Right lobe of liver (tissue), 6 donors: ENCODE measurements around the gene CLNK. TPM values are rescaled to one million over a fixed set of nuclear protein-coding genes. Genes with fewer than 3 reads are reported as not detected.

Experiments used
- ATAC-seq, 4 donors: fragments of 200-7000 bp; cut with Tn5 transposase; one replicate each; pipeline ENCODE4 v1.9.1; 2020; ENCODE audit warnings: mild to moderate bottlenecking in 4 of 4, moderate library complexity in 4 of 4
- DNase-seq, 3 donors: peaks; one replicate each; pipeline ENCODE4 v3.0.0-alpha.2; 2020
- H3K27ac ChIP-seq, 3 donors: fragments of 200-600 bp; one replicate each; pipeline ENCODE4 v1.8.0; 2022
- H3K27me3 ChIP-seq, 2 donors: fragments of 200-600 bp; one replicate each; pipeline ENCODE4 v1.8.0; 2022
- H3K36me3 ChIP-seq, 4 donors: fragments of 200-600 bp; sonication (generic) in 1 of 4; one replicate each; pipeline versions ENCODE4 v1.5.1 to v1.8.0; 2017 to 2022; ENCODE audit warnings: control low read depth in 1 of 4
- H3K4me1 ChIP-seq, 4 donors: fragments of 200-600 bp; sonication (generic) in 1 of 4; one replicate each; pipeline versions ENCODE4 v1.5.1 to v1.8.0; 2017 to 2022; ENCODE audit warnings: control low read depth in 1 of 4
- H3K4me3 ChIP-seq, 3 donors: fragments of 200-600 bp; one replicate each; pipeline ENCODE4 v1.8.0; 2022
- H3K9me3 ChIP-seq, 4 donors: fragments of 200-600 bp; sonication (generic) in 1 of 4; one replicate each; pipeline versions ENCODE4 v1.5.1 to v1.8.0; 2017 to 2022; ENCODE audit warnings: control low read depth in 1 of 4
- CTCF ChIP-seq, 4 donors: fragments of 200-600 bp in 3 of 4; fragments of 450-650 bp in 1 of 4; IDR thresholded peaks; one replicate each; pipeline versions ENCODE4 v1.5.1 to v1.8.0; 2016 to 2022; ENCODE audit warnings: antibody characterized with exemption in 4 of 4, mild to moderate bottlenecking in 2 of 4
- POLR2A ChIP-seq: fragments of 450-650 bp; IDR thresholded peaks from one replicate; pipeline ENCODE4 v1.6.1; 2017; ENCODE audit warnings: antibody characterized with exemption, mild to moderate bottlenecking
- WGBS: methylation state at CpG from one replicate; pipeline ENCODE4 v1.1.6; 2018; ENCODE audit warnings: low coverage, low lambda C conversion rate; ENCODE audit not compliant: insufficient coverage; ENCODE audit errors: missing lambda C conversion rate; 5-methylcytosine and 5-hydroxymethylcytosine counted together
- intact Hi-C, 2 donors: fragments of 100-400 bp; cut with DNase I; formaldehyde crosslinking; loops; one replicate each; pipeline versions ENCODE4 v1.11.2 to v1.14.1; 2022
- total RNA-seq, 6 experiments: library from RNA; depleted of rRNA in 2 of 6; stranded (reverse); fragments of >200 nt in 2 of 6; fragmentation: NEBNext Ultra II Directional in 3 of 6; extraction: Animal tissue kit (Norgen Biotek cat#: 25700) in 3 of 6; gene quantifications; one replicate each; pipeline versions ENCODE4 v1.1.0 to v1.2.4, GENCODE V29; 2016 to 2023
- donor health status: DM: no; HTN: yes; CAD: no.
- donor health status: DM: no; HTN: no; CAD: no.
- donor health status: DM: no; HTN: no; CAD: no.
- donor health status: DM: no; HTN: yes; CAD: no.
- donor health status: DM: no; HTN: yes; CAD: no.

Gene CLNK
- total RNA-seq, 6 experiments from 2014 or later, result not detected

DNA sequence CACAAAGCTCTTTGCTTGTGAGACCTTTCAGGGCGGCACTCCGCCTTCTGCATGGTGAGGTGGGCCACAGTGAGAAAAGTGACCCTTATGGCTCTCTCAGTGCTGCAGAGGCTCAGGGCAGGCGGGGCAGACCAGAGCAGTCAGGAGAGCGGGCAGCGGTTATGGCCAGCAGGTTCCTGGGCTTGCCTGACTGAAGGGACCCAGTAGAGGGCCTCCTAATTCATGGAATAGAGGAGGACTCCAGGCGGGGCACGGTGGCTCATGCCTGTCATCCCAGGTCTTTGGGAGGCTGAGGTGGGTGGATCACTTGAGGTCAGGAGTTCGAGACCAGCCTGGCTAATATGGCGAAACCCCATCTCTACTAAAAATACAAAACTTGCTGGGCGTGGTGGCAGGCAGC is 91.4 kb downstream of the CLNK start:
- WGBS, result 72% methylated on average over 5 of the region's 10 CpGs

GRCh38 chr4:10590896-10591295 is 93.7 kb downstream of the CLNK start:
- Histone ChIP-seq H3K4me1 (no peaks in the 10 kb centered on the region), H3K36me3 (no peaks in the 10 kb centered on the region), H3K4me3 (no peak overlapping the region), H3K27me3 (no peaks in the 10 kb centered on the region), H3K9me3 (no peaks in the 10 kb centered on the region), H3K27ac (no peak overlapping the region)
- TF ChIP-seq POLR2A (no peak), CTCF (IDR thresholded peaks at IDR 0.05) (no peak)
- ATAC-seq, result no peak
- intact Hi-C loops, result no loop called here
- WGBS, result 57% methylated on average over 6 of the region's 6 CpGs
- no peak for DNase-seq

More for the DNA sequence above, 91.4 kb downstream of the CLNK start:
- H3K36me3 ChIP-seq, result no peaks in the 10 kb centered on the region
- H3K27ac ChIP-seq, result no peak overlapping the region
- no peaks in the 10 kb centered on the region for H3K9me3 ChIP-seq
- ATAC-seq (no peak), DNase-seq (no peak)
- intact Hi-C loops, result no loop called here
- H3K4me3 ChIP-seq, result no peak overlapping the region
- TF ChIP-seq POLR2A, result no peak
- no peak for TF ChIP-seq CTCF (IDR thresholded peaks at IDR 0.05)
- H3K27me3 ChIP-seq, result no peaks in the 10 kb centered on the region
- H3K4me1 ChIP-seq, result no peaks in the 10 kb centered on the region

- Histone ChIP-seq H3K36me3 (no peaks in the 10 kb centered on the region), H3K27ac (no peak overlapping the region), H3K4me1 (no peaks in the 10 kb centered on the region), H3K9me3 (no peaks in the 10 kb centered on the region), H3K4me3 (no peak overlapping the region), H3K27me3 (no peaks in the 10 kb centered on the region)
- intact Hi-C loops, result no loop called here
- WGBS, result 3% methylated on average over 3 of the region's 5 CpGs
- no peak for DNase-seq
- ATAC-seq, result no peak
- TF ChIP-seq CTCF (IDR thresholded peaks at IDR 0.05), result no peak
- no peak for TF ChIP-seq POLR2A
Measured at GRCh38 chr4:10589799-10590198, 94.8 kb downstream of the CLNK start.

GRCh38 chr4:10589321-10589720 is 95.2 kb downstream of the CLNK start:
- no peaks in the 10 kb centered on the region for H3K4me1 ChIP-seq
- TF ChIP-seq POLR2A (no peak), CTCF (IDR thresholded peaks at IDR 0.05) (no peak)
- no peaks in the 10 kb centered on the region for H3K9me3 ChIP-seq
- ATAC-seq, result no peak
- intact Hi-C loops, result no loop called here
- no peak overlapping the region for H3K4me3 ChIP-seq
- no peaks in the 10 kb centered on the region for H3K27me3 ChIP-seq
- WGBS, result 57% methylated on average over 7 of the region's 7 CpGs
- H3K36me3 ChIP-seq, result no peaks in the 10 kb centered on the region
- DNase-seq, result no peak
- no peak overlapping the region for H3K27ac ChIP-seq

DNA sequence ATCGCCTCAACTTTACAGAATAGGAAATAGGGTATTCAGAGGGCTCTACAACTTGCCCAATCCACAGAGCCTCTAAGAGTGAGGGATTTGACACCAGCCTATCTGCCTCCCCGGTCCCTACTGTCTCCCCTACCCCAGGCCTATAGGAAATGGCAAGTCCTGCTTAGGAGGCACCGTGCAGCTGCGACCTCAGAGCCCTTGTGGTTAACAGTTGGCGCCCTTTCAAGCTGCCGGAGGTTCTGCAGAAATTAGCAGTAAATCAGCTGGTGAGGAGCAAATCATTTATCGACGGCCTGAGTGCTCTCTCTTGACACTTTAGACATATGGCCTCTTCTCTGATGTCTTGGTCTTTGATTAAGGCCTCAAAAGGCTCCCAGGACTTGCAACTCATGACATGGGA is 96.9 kb downstream of the CLNK start:
- Histone ChIP-seq H3K4me1 (no peaks in the 10 kb centered on the region), H3K36me3 (no peaks in the 10 kb centered on the region), H3K9me3 (no peaks in the 10 kb centered on the region), H3K4me3 (no peak overlapping the region), H3K27me3 (no peaks in the 10 kb centered on the region), H3K27ac (no peak overlapping the region)
- no peak for TF ChIP-seq POLR2A
- TF ChIP-seq CTCF (IDR thresholded peaks at IDR 0.05), result no peak
- intact Hi-C loops, result no loop called here
- WGBS, result 53% methylated on average over 4 of the region's 8 CpGs
- no peak for DNase-seq
- ATAC-seq, result no peak
